ES-I3 (cell line): ENCODE measurements around the gene DDX1.
"Not testable (repeated sequence)": the region's sequence is repeated elsewhere in the genome, so short reads cannot be mapped to it uniquely, and the experiment has no call there.

ENCODE experiments used
- H3K36me3 ChIP-seq: 2 replicates; pipeline ENCODE4 v1.6.1; 2013; ENCODE audit warnings: mild to moderate bottlenecking, low read length, control low read depth, moderate library complexity; ENCODE audit not compliant: insufficient read depth
- H3K4me1 ChIP-seq: 2 replicates; pipeline ENCODE4 v1.6.1; 2013; ENCODE audit warnings: mild to moderate bottlenecking, control low read depth, low read length; ENCODE audit not compliant: insufficient read depth
- H3K9ac ChIP-seq: 2 replicates; pipeline ENCODE4 v1.6.1; 2013; ENCODE audit warnings: low read depth, mild to moderate bottlenecking, low read length, moderate library complexity
- H3K9me3 ChIP-seq: 2 replicates; pipeline ENCODE4 v1.6.1; 2013; ENCODE audit warnings: mild to moderate bottlenecking, low read length, moderate library complexity; ENCODE audit not compliant: control insufficient read depth, insufficient read depth

Gene DDX1

GRCh38 chr2:15596350-15596749, 4.7 kb downstream of the DDX1 start:
- Histone ChIP-seq H3K9ac (no peak overlapping the region), H3K4me1 (no peaks in the 10 kb centered on the region), H3K9me3 (no peaks in the 10 kb centered on the region), H3K36me3 (peaks cover 29% of the 10 kb centered on the region)

- no peaks in the 10 kb centered on the region for H3K9me3 ChIP-seq
- peaks cover 29% of the 10 kb centered on the region for H3K36me3 ChIP-seq
- H3K4me1 ChIP-seq: no peaks in the 10 kb centered on the region
- no peak overlapping the region for H3K9ac ChIP-seq
Measured at GRCh38 chr2:15596968-15597367, 5.3 kb downstream of the DDX1 start.

- no peaks in the 10 kb centered on the region for H3K9me3 ChIP-seq
- H3K36me3 ChIP-seq: peaks cover 41% of the 10 kb centered on the region
- H3K9ac ChIP-seq: no peak overlapping the region
- no peaks in the 10 kb centered on the region for H3K4me1 ChIP-seq
Measured at GRCh38 chr2:15599994-15600393, 8.3 kb downstream of the DDX1 start.

GRCh38 chr2:15601681-15602080, 10.0 kb downstream of the DDX1 start:
- no peak overlapping the region for H3K9ac ChIP-seq
- peaks cover 48% of the 10 kb centered on the region for H3K36me3 ChIP-seq
- no peaks in the 10 kb centered on the region for H3K4me1 ChIP-seq
- H3K9me3 ChIP-seq: no peaks in the 10 kb centered on the region

GRCh38 chr2:15602393-15602792, 10.7 kb downstream of the DDX1 start:
- no peaks in the 10 kb centered on the region for H3K4me1 ChIP-seq
- peaks cover 52% of the 10 kb centered on the region for H3K36me3 ChIP-seq
- no peak overlapping the region for H3K9ac ChIP-seq
- H3K9me3 ChIP-seq: no peaks in the 10 kb centered on the region

GRCh38 chr2:15603044-15603765, 11.5 kb downstream of the DDX1 start:
- H3K9me3 ChIP-seq: no peaks in the 10 kb centered on the region
- peaks cover 53% of the 10 kb centered on the region for H3K36me3 ChIP-seq
- H3K4me1 ChIP-seq: no peaks in the 10 kb centered on the region
- H3K9ac ChIP-seq: no peak overlapping the region

GRCh38 chr2:15603948-15604347, 12.3 kb downstream of the DDX1 start:
- Histone ChIP-seq H3K4me1 (no peaks in the 10 kb centered on the region), H3K9ac (no peak overlapping the region), H3K36me3 (peaks cover 58% of the 10 kb centered on the region), H3K9me3 (no peaks in the 10 kb centered on the region)

GRCh38 chr2:15605721-15606120, 14.1 kb downstream of the DDX1 start:
- Histone ChIP-seq H3K9me3 (no peaks in the 10 kb centered on the region; the same call in 1 of the 2 replicates), H3K9ac (no peak overlapping the region), H3K4me1 (no peaks in the 10 kb centered on the region), H3K36me3 (peaks cover 50% of the 10 kb centered on the region)

GRCh38 chr2:15606481-15607441, 15.1 kb downstream of the DDX1 start:
- Histone ChIP-seq H3K36me3 (peaks cover 44% of the 10 kb centered on the region), H3K9me3 (no peaks in the 10 kb centered on the region; the same call in 1 of the 2 replicates), H3K9ac (no peak overlapping the region), H3K4me1 (no peaks in the 10 kb centered on the region)

GRCh38 chr2:15607709-15608391, 16.2 kb downstream of the DDX1 start:
- peaks cover 40% of the 10 kb centered on the region for H3K36me3 ChIP-seq
- no peak overlapping the region for H3K9ac ChIP-seq
- H3K9me3 ChIP-seq: no peaks in the 10 kb centered on the region; the same call in 1 of the 2 replicates
- no peaks in the 10 kb centered on the region for H3K4me1 ChIP-seq

GRCh38 chr2:15608392-15608761, 16.7 kb downstream of the DDX1 start:
- Histone ChIP-seq H3K9me3 (no peaks in the 10 kb centered on the region; the same call in 1 of the 2 replicates), H3K36me3 (peaks cover 39% of the 10 kb centered on the region), H3K9ac (no peak overlapping the region), H3K4me1 (no peaks in the 10 kb centered on the region)

GRCh38 chr2:15609341-15610042, 17.8 kb downstream of the DDX1 start:
- Histone ChIP-seq H3K9me3 (no peaks in the 10 kb centered on the region; the same call in 1 of the 2 replicates), H3K9ac (no peak overlapping the region), H3K4me1 (no peaks in the 10 kb centered on the region), H3K36me3 (peaks cover 48% of the 10 kb centered on the region)

- no peaks in the 10 kb centered on the region; the same call in 1 of the 2 replicates for H3K9me3 ChIP-seq
- no peaks in the 10 kb centered on the region for H3K4me1 ChIP-seq
- peaks cover 43% of the 10 kb centered on the region for H3K36me3 ChIP-seq
- H3K9ac ChIP-seq: no peak overlapping the region
Measured at GRCh38 chr2:15610430-15610952, 18.8 kb downstream of the DDX1 start.

GRCh38 chr2:15612101-15612500, 20.4 kb downstream of the DDX1 start:
- not testable (repeated sequence) for H3K4me1 ChIP-seq, H3K9me3 ChIP-seq, H3K9ac ChIP-seq
- peaks cover 27% of the 10 kb centered on the region for H3K36me3 ChIP-seq
